Stomach (tissue), 4 donors: Measurements from ENCODE around the gene HTT.

Experiments used
- EP300 ChIP-seq: sonication (generic); formaldehyde crosslinking; IDR thresholded peaks from one replicate; pipeline ENCODE4 v1.6.1; 2017; ENCODE audit warnings: antibody characterized with exemption
- POLR2A ChIP-seq, 4 donors: fragments of 450-650 bp; IDR thresholded peaks; one replicate each; pipeline ENCODE4 v1.6.1; 2016; ENCODE audit warnings: antibody characterized with exemption in 4 of 4, control low read depth in 2 of 4, mild to moderate bottlenecking in 1 of 4, moderate library complexity in 1 of 4
- POLR2AphosphoS5 ChIP-seq, 3 donors: sonication (generic); formaldehyde crosslinking; IDR thresholded peaks; one replicate each; pipeline ENCODE4 v1.6.1; 2016; ENCODE audit warnings: antibody characterized with exemption in 3 of 3
- TF ChIP-seq, protein P1 (sequence below), 7 experiments: fragments of 450-650 bp in 4 of 7; fragments of 200-600 bp in 3 of 7; sonication (generic) in 3 of 7; IDR thresholded peaks; one replicate each; pipeline ENCODE4 v1.5.1; 2016 to 2019; ENCODE audit warnings: antibody characterized with exemption in 7 of 7, control low read depth in 2 of 7, mild to moderate bottlenecking in 1 of 7

GRCh38 chr4:3108211-3108610, 33.7 kb downstream of the HTT start:
- TF ChIP-seq POLR2AphosphoS5 (IDR thresholded peaks at IDR 0.05) (no peak), EP300 (no peak), POLR2A (IDR thresholded peaks at IDR 0.05) (no peak)
- TF ChIP-seq, protein P1, sequence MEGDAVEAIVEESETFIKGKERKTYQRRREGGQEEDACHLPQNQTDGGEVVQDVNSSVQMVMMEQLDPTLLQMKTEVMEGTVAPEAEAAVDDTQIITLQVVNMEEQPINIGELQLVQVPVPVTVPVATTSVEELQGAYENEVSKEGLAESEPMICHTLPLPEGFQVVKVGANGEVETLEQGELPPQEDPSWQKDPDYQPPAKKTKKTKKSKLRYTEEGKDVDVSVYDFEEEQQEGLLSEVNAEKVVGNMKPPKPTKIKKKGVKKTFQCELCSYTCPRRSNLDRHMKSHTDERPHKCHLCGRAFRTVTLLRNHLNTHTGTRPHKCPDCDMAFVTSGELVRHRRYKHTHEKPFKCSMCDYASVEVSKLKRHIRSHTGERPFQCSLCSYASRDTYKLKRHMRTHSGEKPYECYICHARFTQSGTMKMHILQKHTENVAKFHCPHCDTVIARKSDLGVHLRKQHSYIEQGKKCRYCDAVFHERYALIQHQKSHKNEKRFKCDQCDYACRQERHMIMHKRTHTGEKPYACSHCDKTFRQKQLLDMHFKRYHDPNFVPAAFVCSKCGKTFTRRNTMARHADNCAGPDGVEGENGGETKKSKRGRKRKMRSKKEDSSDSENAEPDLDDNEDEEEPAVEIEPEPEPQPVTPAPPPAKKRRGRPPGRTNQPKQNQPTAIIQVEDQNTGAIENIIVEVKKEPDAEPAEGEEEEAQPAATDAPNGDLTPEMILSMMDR (IDR thresholded peaks at IDR 0.05): no peak
